A673 (cell line): Measurements from ENCODE around the gene GPHN.

Experiments used
- CTCF ChIP-seq: fragments of 300-800, 200-600 bp; sonication (generic); conservative IDR thresholded peaks from 2 replicates; pipeline ENCODE4 v1.5.1; 2017; ENCODE audit warnings: low read depth, mild to moderate bottlenecking, antibody characterized with exemption, low read length, moderate library complexity, mixed read lengths
- EZH2 ChIP-seq: fragments of 200-600 bp; sonication (generic); IDR thresholded peaks from 2 replicates; pipeline ENCODE4 v1.6.1; 2017; ENCODE audit warnings: borderline replicate concordance, low read depth, mild to moderate bottlenecking, mixed read lengths, antibody characterized with exemption, low read length; ENCODE audit not compliant: poor library complexity, severe bottlenecking

GRCh38 chr14:66511849-66512248 lies 3.9 kb downstream of the GPHN start:
- TF ChIP-seq CTCF (no peak), EZH2 (no peak)
